ENCODE results near the gene FAF1. TPM values are rescaled to one million over a fixed set of nuclear protein-coding genes. Genes with fewer than 3 reads are reported as not detected.

Gene FAF1
- total and polyA plus RNA-seq, 9 of the 15 experiments (the other 6 are each of a cell fraction or from before 2014, with no cell fraction given), result 48.7 to 225 (median 118) TPM

GRCh38 chr1:50902419-50902818 lies 57.6 kb downstream of the FAF1 start (continued):
- TF ChIP-seq ZBTB40 (IDR thresholded peaks at IDR 0.05) (no peak), ZBTB40 (CRISPR knock-in tag; IDR thresholded peaks at IDR 0.05) (no peak), LEF1 (IDR thresholded peaks at IDR 0.05) (no peak), PREB (CRISPR knock-in tag; IDR thresholded peaks at IDR 0.05) (no peak), ZNF407 (IDR thresholded peaks at IDR 0.05; ENCODE audit: low read depth) (no peak), NFATC3 (IDR thresholded peaks at IDR 0.05) (no peak), SMARCA4 (IDR thresholded peaks at IDR 0.05) (no peak)

Data from K562 (cell line).